ENCODE data around the gene SLC7A11. TPM values are rescaled to one million over a fixed set of nuclear protein-coding genes. Genes with fewer than 3 reads are reported as not detected.

SLC7A11 gene
- total RNA-seq, 6 donors from 2014 or later, result 0.77 to 9.6 (median 2.1) TPM

- no peak for ATAC-seq (ENCODE audit: low FRiP score in 2 of 2)
- TF ChIP-seq POLR2A (IDR thresholded peaks at IDR 0.05), result no peak
- no peak for TF ChIP-seq EP300 (IDR thresholded peaks at IDR 0.05)
- no peak for TF ChIP-seq POLR2AphosphoS5 (IDR thresholded peaks at IDR 0.05)
- TF ChIP-seq, protein P1, sequence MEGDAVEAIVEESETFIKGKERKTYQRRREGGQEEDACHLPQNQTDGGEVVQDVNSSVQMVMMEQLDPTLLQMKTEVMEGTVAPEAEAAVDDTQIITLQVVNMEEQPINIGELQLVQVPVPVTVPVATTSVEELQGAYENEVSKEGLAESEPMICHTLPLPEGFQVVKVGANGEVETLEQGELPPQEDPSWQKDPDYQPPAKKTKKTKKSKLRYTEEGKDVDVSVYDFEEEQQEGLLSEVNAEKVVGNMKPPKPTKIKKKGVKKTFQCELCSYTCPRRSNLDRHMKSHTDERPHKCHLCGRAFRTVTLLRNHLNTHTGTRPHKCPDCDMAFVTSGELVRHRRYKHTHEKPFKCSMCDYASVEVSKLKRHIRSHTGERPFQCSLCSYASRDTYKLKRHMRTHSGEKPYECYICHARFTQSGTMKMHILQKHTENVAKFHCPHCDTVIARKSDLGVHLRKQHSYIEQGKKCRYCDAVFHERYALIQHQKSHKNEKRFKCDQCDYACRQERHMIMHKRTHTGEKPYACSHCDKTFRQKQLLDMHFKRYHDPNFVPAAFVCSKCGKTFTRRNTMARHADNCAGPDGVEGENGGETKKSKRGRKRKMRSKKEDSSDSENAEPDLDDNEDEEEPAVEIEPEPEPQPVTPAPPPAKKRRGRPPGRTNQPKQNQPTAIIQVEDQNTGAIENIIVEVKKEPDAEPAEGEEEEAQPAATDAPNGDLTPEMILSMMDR (IDR thresholded peaks at IDR 0.05), result no peak
- H3K27me3 ChIP-seq, result no peaks in the 10 kb centered on the region
- 96 to 100% methylated on average over 1 of the region's 1 CpG for WGBS, 2 donors
- H3K4me1 ChIP-seq, result no peaks in the 10 kb centered on the region
- H3K9me3 ChIP-seq, result no peaks in the 10 kb centered on the region
- H3K36me3 ChIP-seq, result no peaks in the 10 kb centered on the region
- no peak overlapping the region for H3K27ac ChIP-seq
- DNase-seq, result no peak
- H3K4me3 ChIP-seq, result no peak overlapping the region
These were observed 33.1 kb downstream of the SLC7A11 start for GRCh38 chr4:138209094-138209493.

DNA sequence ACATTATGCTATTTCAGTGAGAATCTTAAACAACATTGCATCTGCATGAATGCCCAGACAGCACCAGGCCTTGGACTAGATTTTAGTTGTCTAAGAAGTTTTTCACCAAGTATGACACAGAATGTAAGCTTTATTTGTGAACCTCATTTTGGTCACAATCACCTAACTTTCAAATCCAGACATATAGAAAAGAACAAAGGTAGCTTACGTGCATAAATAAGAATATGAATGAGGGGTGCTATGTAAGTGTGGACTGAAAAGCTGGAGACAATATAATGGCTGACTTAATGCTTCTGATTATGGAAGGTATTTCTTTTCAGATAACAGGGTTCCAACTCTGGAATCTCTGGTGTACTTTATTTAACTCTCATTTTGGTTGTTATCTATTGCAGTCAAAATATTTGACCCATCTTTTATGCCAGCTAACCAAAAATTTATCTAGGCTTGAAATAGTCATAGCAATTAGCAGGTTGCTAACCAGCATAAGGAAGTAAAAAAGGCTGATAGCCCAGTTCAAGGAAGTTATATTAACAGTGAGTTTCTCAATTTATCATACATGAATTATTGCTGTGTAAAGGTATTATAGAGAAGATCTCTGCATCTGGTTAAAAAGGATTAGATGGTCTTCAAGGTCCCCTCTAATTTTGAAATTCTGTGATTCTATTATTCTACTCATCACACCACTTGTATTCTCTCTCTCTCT lies 36.5 kb downstream of the SLC7A11 start:
- Histone ChIP-seq H3K4me3 (no peak overlapping the region), H3K27ac (no peak overlapping the region), H3K36me3 (no peaks in the 10 kb centered on the region), H3K9me3 (no peaks in the 10 kb centered on the region), H3K27me3 (no peaks in the 10 kb centered on the region), H3K4me1 (no peaks in the 10 kb centered on the region)
- DNase-seq (no peak), ATAC-seq (ENCODE audit: low FRiP score in 2 of 2) (no peak)
- 93 to 100% methylated on average over 1 of the region's 1 CpG for WGBS, 2 donors
- TF ChIP-seq POLR2AphosphoS5 (IDR thresholded peaks at IDR 0.05), result no peak
- no peak for TF ChIP-seq POLR2A (IDR thresholded peaks at IDR 0.05)
- TF ChIP-seq, protein P1 (IDR thresholded peaks at IDR 0.05), result no peak
- TF ChIP-seq EP300 (IDR thresholded peaks at IDR 0.05), result no peak

GRCh38 chr4:138204507-138204906 lies 37.6 kb downstream of the SLC7A11 start:
- ATAC-seq (ENCODE audit: low FRiP score in 2 of 2) (no peak), DNase-seq (no peak)
- Histone ChIP-seq H3K9me3 (no peaks in the 10 kb centered on the region), H3K4me3 (no peak overlapping the region), H3K27ac (no peak overlapping the region), H3K27me3 (no peaks in the 10 kb centered on the region), H3K4me1 (peaks cover 0 to 7% (median 0%) of the 10 kb centered on the region in 4 donors), H3K36me3 (no peaks in the 10 kb centered on the region)
- TF ChIP-seq POLR2A (IDR thresholded peaks at IDR 0.05) (no peak), POLR2AphosphoS5 (IDR thresholded peaks at IDR 0.05) (no peak), EP300 (IDR thresholded peaks at IDR 0.05) (no peak)
- TF ChIP-seq, protein P1 (IDR thresholded peaks at IDR 0.05), result no peak
- WGBS, 2 donors, result 78 to 83% methylated on average over 5 of the region's 5 CpGs

GRCh38 chr4:138202686-138203085 lies 39.5 kb downstream of the SLC7A11 start:
- H3K4me3 ChIP-seq, result no peak overlapping the region
- H3K27ac ChIP-seq, result no peak overlapping the region
- H3K36me3 ChIP-seq, result no peaks in the 10 kb centered on the region
- no peaks in the 10 kb centered on the region for H3K27me3 ChIP-seq
- ATAC-seq (ENCODE audit: low FRiP score in 2 of 2) (no peak), DNase-seq (no peak)
- H3K4me1 ChIP-seq, result peaks cover 0 to 7% (median 0%) of the 10 kb centered on the region in 4 donors
- 86 to 98% methylated on average over 2 of the region's 2 CpGs for WGBS, 2 donors
- no peak for TF ChIP-seq POLR2A (IDR thresholded peaks at IDR 0.05)
- TF ChIP-seq, protein P1 (IDR thresholded peaks at IDR 0.05), result no peak
- no peak for TF ChIP-seq POLR2AphosphoS5 (IDR thresholded peaks at IDR 0.05)
- no peak for TF ChIP-seq EP300 (IDR thresholded peaks at IDR 0.05)
- H3K9me3 ChIP-seq, result no peaks in the 10 kb centered on the region

DNA sequence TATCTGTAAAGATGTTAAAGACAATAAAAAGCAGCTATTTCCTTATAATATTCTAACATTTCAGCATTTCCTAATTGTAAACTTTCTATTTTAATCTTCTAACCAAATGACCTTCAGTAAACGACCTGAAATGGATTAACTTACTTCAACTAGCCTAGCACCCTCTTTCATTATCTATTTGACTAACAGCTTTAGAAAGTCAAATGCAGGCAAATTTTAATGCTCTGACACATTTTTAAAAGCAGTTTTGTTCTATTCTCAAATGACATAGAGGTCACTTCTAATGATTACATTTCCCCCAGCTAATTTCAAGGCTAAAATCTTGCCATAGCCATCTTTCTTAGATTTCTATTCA lies 41.9 kb downstream of the SLC7A11 start:
- Histone ChIP-seq H3K9me3 (no peaks in the 10 kb centered on the region), H3K4me3 (no peak overlapping the region), H3K36me3 (no peaks in the 10 kb centered on the region), H3K4me1 (peaks cover 0 to 7% (median 0%) of the 10 kb centered on the region in 4 donors), H3K27me3 (no peaks in the 10 kb centered on the region), H3K27ac (no peak overlapping the region)
- 35 to 43% methylated on average over 1 of the region's 1 CpG for WGBS, 2 donors
- DNase-seq (no peak), ATAC-seq (ENCODE audit: low FRiP score in 2 of 2) (no peak)
- TF ChIP-seq, protein P1 (IDR thresholded peaks at IDR 0.05), result no peak
- TF ChIP-seq EP300 (IDR thresholded peaks at IDR 0.05) (no peak), POLR2AphosphoS5 (IDR thresholded peaks at IDR 0.05) (no peak), POLR2A (IDR thresholded peaks at IDR 0.05) (no peak)
